Mesenteric fat pad (tissue), 1 donor: ENCODE measurements around the gene DOK5. TPM values are rescaled to one million over a fixed set of nuclear protein-coding genes. Genes with fewer than 3 reads are reported as not detected.

Source experiments
- DNase-seq: peaks from one replicate; pipeline ENCODE4 v3.0.0-alpha.2; 2020; ENCODE audit warnings: low spot score
- total RNA-seq: library from RNA; stranded (reverse); fragmentation: NEBNext Ultra II Directional; extraction: Animal tissue kit (Norgen Biotek cat#: 25700); gene quantifications from one replicate; pipeline ENCODE4 v1.2.1, GENCODE V29; 2021
- donor health status: DM: yes; HTN: yes; CAD: no.

The DOK5 gene
- total RNA-seq, 1 donor from 2014 or later: 4.6 TPM

GRCh38 chr20:54556406-54556805 lies 81.0 kb downstream of the DOK5 start:
- DNase-seq: no peak

GRCh38 chr20:54557806-54558590 lies 82.6 kb downstream of the DOK5 start:
- DNase-seq: no peak

- no peak for DNase-seq
These were observed 84.5 kb downstream of the DOK5 start for GRCh38 chr20:54559890-54560289.

- DNase-seq: no peak
These were observed 85.0 kb downstream of the DOK5 start for GRCh38 chr20:54560357-54560756.

GRCh38 chr20:54565255-54565654 lies 89.9 kb downstream of the DOK5 start:
- DNase-seq: no peak

- no peak for DNase-seq
These were observed 90.8 kb downstream of the DOK5 start for GRCh38 chr20:54566031-54566688.

GRCh38 chr20:54570561-54570960 lies 95.2 kb downstream of the DOK5 start:
- DNase-seq: no peak

GRCh38 chr20:54572665-54573435 lies 97.5 kb downstream of the DOK5 start:
- DNase-seq: no peak

- DNase-seq: no peak
These were observed 98.4 kb downstream of the DOK5 start for GRCh38 chr20:54573838-54574237.

GRCh38 chr20:54576518-54576917 lies 101.1 kb downstream of the DOK5 start:
- no peak for DNase-seq

- DNase-seq: no peak
These were observed 102.2 kb downstream of the DOK5 start for GRCh38 chr20:54577637-54578036.

- DNase-seq: no peak
These were observed 109.8 kb downstream of the DOK5 start for GRCh38 chr20:54585217-54585616.

- DNase-seq: no peak
These were observed 112.0 kb downstream of the DOK5 start for GRCh38 chr20:54587408-54587807.

GRCh38 chr20:54589402-54590030 lies 114.1 kb downstream of the DOK5 start:
- no peak for DNase-seq

GRCh38 chr20:54590856-54591255 lies 115.5 kb downstream of the DOK5 start:
- no peak for DNase-seq

- DNase-seq: no peak
These were observed 121.3 kb downstream of the DOK5 start for GRCh38 chr20:54596651-54597050.

GRCh38 chr20:54598352-54598751 lies 123.0 kb downstream of the DOK5 start:
- DNase-seq: no peak

GRCh38 chr20:54600634-54601033 lies 125.2 kb downstream of the DOK5 start:
- DNase-seq: no peak

GRCh38 chr20:54601831-54602515 lies 126.6 kb downstream of the DOK5 start:
- no peak for DNase-seq

- no peak for DNase-seq
These were observed 129.9 kb downstream of the DOK5 start for GRCh38 chr20:54605319-54605718.

GRCh38 chr20:54606380-54606779 lies 131.0 kb downstream of the DOK5 start:
- no peak for DNase-seq
